Upper lobe of left lung (tissue), 4 donors: Measurements from ENCODE around the gene YWHAQ.
"Not testable (repeated sequence)": the region's sequence is repeated elsewhere in the genome, so short reads cannot be mapped to it uniquely, and the experiment has no call there.

Experiments
- CTCF ChIP-seq, 6 experiments: fragments of 450-650 bp in 4 of 6; fragments of 200-600 bp in 2 of 6; sonication (generic) in 2 of 6; IDR thresholded peaks; one replicate each; pipeline ENCODE4 v1.5.1; 2016 to 2019; ENCODE audit warnings: antibody characterized with exemption in 6 of 6
- EP300 ChIP-seq, 4 donors: sonication (generic); formaldehyde crosslinking; IDR thresholded peaks; one replicate each; pipeline ENCODE4 v1.5.1; 2017; ENCODE audit warnings: antibody characterized with exemption in 4 of 4, control low read depth in 2 of 4
- POLR2A ChIP-seq, 4 donors: fragments of 450-650 bp; IDR thresholded peaks; one replicate each; pipeline ENCODE4 v1.5.1; 2016 to 2017; ENCODE audit warnings: antibody characterized with exemption in 4 of 4, mild to moderate bottlenecking in 2 of 4
- POLR2AphosphoS5 ChIP-seq, 2 donors: sonication (generic); formaldehyde crosslinking; IDR thresholded peaks; one replicate each; pipeline ENCODE4 v1.5.1; 2017; ENCODE audit warnings: antibody characterized with exemption in 2 of 2

DNA sequence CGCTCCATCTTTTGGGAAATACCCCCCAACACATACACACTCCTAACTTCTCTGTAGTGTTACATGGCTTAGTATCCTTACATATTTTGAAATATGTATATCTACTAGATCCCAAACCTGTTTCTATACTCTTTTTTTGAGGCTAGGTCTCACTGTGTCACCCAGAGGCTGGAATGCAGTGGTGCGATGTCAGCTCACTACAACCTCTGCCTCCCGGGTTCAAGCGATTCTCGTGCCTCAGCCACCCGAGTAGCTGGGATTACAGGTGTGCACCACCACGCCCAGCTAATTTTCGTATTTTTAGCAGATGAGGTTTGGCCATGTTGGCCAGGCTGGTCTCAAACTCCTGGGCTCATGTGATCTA is 19.3 kb downstream of the YWHAQ start:
- not testable (repeated sequence) for TF ChIP-seq POLR2AphosphoS5, CTCF, POLR2A, EP300 (IDR thresholded peaks at IDR 0.05)
